Stimulated activated CD8-positive, alpha-beta memory T cell treated with anti-CD3 and anti-CD28 coated beads, Interleukin-4, amount 100 ng/mL, for 48 hours (primary cell): ENCODE measurements around the gene ZNF668.

ENCODE experiments used
- DNase-seq: peaks from one replicate; pipeline ENCODE4 v3.0.0-alpha.2; 2020

The ZNF668 gene

DNA sequence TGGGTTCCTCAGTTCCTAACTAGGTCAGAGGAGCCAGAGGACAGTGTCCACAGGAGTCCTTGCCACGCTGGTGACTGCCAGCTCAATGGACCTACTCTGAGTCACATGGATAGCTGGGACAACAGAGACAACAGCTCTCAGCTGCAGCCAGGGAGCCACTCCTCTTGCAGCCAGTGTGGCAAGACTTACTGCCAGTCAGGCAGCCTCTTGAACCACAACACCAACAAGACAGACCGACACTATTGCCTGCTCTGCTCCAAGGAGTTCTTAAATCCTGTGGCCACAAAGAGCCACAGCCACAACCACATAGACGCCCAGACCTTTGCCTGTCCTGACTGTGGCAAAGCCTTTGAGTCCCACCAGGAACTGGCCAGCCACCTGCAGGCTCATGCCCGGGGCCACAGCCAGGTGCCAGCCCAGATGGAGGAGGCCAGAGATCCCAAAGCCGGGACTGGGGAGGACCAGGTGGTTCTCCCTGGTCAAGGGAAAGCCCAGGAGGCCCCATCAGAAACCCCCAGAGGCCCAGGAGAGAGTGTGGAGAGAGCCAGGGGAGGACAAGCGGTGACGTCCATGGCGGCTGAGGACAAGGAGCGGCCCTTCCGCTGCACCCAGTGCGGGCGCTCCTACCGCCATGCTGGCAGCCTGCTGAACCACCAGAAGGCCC lies 6.8 kb upstream of the ZNF668 start:
- DNase-seq = no peak

DNA sequence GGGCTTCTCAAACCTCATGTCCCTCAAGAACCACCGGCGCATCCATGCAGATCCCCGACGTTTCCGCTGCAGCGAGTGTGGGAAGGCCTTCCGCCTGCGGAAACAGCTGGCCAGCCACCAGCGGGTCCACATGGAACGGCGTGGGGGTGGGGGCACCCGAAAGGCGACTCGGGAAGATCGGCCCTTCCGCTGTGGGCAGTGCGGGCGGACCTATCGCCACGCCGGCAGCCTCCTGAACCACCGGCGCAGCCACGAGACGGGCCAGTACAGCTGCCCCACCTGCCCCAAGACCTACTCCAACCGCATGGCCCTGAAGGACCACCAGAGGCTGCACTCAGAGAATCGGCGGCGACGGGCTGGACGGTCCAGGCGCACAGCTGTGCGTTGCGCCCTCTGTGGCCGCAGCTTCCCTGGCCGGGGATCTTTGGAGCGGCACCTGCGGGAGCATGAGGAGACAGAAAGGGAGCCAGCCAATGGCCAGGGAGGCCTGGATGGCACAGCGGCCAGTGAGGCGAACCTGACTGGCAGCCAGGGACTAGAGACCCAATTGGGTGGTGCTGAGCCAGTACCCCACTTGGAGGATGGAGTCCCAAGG lies 6.1 kb upstream of the ZNF668 start:
- no peak for DNase-seq

DNA sequence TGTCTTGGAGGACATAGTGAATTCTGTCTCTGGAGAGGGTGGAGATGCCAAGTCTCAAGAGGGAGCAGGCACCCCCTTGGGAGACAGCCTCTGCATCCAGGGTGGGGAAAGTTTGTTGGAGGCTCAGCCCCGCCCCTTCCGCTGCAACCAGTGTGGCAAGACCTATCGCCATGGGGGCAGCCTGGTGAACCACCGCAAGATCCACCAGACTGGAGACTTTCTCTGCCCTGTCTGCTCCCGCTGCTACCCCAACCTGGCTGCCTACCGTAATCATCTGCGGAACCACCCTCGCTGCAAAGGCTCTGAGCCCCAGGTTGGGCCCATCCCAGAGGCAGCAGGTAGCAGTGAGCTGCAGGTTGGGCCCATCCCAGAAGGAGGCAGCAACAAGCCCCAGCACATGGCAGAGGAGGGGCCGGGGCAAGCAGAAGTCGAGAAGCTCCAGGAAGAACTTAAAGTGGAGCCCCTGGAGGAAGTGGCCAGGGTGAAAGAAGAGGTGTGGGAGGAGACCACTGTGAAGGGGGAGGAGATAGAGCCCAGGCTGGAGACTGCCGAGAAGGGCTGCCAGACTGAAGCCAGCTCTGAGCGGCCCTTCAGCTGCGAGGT lies 5.4 kb upstream of the ZNF668 start:
- no peak for DNase-seq

DNA sequence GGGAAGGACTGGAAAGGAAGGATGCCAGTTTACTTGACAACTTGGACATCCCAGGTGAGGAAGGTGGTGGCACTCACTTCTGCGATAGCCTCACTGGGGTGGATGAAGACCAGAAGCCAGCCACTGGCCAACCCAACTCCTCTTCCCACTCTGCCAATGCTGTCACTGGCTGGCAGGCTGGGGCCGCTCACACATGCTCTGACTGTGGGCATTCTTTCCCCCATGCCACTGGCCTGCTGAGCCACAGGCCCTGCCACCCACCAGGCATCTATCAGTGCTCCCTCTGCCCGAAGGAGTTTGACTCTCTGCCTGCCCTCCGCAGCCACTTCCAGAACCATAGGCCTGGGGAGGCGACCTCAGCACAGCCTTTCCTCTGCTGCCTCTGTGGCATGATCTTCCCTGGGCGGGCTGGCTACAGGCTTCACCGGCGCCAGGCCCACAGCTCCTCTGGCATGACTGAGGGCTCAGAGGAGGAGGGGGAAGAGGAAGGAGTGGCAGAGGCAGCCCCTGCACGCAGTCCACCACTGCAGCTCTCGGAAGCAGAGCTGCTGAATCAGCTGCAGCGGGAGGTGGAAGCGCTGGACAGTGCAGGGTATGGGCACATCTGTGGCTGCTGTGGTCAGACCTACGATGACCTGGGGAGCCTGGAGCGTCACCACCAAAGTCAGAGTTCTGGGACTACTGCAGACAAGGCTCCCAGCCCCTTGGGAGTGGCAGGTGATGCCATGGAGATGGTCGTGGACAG lies 4.7 kb upstream of the ZNF668 start:
- no peak for DNase-seq

DNA sequence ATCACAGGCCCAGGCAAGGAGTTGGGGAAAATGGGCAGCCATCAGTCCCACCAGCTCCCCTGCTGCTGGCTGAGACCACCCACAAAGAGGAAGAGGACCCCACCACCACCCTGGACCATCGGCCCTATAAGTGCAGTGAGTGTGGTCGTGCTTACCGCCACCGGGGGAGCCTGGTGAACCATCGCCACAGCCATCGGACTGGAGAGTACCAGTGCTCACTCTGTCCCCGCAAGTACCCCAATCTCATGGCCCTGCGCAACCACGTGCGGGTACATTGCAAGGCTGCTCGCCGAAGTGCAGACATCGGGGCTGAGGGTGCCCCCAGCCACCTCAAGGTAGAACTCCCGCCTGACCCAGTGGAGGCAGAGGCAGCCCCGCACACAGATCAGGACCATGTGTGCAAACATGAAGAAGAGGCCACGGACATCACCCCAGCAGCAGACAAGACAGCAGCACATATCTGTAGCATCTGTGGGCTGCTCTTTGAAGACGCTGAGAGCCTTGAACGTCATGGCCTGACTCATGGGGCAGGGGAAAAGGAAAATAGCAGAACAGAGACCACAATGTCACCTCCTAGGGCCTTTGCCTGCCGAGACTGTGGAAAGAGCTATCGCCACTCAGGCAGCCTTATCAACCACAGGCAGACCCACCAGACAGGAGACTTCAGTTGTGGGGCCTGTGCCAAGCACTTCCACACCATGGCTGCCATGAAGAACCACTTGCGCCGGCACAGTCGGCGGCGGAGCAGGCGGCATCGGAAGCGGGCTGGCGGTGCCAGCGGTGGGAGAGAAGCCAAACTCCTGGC lies 3.8 kb upstream of the ZNF668 start:
- DNase-seq = no peak

DNA sequence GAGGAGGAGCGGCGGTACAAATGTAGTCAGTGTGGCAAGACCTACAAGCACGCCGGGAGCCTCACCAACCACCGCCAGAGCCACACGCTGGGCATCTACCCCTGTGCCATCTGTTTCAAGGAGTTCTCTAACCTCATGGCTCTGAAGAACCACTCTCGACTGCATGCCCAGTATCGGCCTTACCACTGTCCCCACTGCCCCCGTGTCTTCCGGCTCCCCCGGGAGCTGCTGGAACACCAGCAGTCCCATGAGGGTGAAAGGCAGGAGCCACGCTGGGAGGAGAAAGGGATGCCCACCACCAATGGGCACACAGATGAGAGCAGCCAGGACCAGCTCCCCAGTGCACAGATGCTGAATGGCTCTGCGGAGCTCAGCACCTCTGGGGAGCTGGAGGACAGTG lies 3.0 kb upstream of the ZNF668 start:
- no peak for DNase-seq

DNA sequence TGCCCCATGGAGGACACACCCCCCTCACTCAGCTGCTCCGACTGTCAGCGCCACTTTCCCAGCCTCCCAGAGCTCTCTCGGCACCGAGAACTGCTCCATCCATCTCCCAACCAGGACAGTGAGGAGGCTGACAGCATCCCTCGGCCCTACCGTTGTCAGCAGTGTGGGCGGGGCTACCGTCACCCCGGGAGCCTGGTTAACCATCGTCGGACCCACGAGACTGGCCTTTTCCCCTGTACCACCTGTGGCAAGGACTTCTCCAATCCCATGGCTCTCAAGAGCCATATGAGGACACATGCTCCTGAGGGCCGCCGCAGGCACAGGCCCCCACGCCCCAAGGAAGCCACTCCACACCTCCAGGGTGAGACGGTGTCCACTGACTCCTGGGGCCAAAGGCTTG lies 2.3 kb upstream of the ZNF668 start:
- DNase-seq = no peak

DNA sequence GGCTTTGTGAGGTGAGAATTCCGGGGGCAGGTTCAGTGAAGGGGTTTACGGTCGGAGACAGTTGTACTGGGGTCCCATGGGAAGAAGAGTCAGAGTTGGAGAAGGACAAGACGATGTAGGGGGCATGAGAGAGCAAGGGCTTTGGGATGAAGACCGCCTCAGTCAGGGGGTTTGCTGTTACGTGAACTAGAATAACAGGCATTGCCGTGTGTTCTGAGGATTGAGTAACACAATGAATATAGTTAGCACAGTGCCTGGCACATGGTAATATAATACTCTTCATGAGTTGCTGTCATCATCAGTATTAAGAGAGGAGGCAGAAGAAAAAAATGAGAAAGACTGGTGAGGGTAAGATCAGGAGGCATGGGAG lies 759 bp upstream of the ZNF668 start:
- DNase-seq = no peak

DNA sequence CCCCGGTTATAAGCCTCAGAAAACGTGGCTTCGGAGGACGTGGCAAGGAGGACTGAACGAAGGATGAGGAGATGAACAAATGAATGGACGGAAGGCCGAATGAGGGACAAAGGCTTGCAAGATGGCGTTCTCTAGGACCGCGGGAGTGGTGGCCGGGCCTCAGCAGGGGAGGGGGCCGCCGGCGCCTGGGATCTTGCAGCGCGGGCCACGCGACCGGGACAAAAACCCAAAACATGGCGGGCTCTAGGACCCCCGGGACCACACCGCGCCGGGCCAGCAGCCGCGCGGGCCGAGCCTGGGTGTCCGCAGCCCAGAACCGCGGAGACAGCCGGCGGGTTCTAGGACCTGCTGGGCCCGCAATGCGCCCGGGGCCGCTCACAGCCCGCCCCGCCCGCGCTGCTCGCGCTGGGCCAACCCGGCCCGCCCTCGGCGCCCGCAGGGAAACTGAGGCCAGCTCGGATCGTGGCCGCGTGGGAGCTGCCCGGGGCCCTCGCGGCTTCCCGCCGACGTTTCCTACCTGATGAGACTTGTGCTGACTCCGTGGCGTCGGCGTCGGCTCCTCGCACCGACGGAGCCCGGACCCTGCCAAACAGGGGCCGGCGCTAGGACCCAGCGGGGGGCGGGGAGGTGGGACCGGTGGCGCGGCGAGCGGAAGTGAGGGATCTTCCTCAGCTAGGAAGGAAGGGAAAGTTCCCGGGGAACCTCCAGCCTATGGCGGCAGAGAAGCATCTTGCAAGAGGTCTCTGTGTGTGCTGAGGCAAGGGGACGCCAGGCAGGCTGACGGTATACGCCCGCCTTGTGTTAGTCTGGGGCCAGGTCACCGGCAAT lies 684 bp downstream of the ZNF668 start:
- DNase-seq = peak; percentile 94

DNA sequence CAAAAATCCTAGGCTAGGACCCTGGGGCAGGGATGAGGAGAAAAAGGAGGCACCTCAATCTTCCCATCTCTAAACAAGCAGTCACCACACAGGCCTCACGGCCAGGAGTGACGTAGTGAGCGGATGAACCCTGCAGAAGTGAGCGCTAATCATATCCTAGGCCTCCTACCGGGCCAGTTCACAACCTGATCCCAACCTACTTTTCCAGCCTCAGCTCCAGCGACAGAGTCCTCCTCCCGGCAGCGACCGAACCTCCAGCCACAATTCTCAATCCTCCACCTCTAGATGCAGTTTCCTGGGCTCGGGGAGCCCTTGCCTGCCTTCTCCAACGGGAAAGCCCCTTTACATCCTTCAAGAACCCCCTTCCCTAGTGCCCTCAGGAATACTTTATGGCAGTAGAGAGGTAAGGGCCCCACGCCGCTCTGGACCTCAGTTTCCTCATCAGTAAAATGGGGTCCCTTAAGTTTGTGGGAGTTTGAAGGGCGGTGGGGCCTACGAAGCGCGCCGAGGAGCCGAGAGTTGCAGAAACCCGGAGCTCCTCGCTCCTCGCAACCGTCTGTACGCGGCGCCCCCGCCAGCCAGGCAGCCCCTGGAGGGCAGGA lies 1.4 kb downstream of the ZNF668 start:
- peak; percentile 57 for DNase-seq

DNA sequence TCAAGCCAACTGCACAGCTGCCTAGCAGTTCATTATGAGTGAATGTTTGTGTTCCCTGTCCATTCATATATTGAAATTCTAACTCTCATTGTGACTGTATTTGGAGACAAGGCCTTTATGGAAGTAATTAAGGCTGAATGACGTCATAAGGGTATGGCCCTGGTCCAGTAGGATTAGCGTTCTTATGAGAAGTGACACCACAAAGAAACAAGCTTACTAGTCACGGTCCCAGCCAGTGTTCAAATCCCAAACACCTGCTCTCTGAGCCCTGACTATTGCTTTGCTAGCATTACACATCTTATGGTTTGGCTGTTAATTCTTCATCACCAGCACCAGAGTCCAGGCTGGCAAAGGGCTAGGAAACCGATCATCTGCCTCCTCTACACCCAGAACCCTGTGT lies 2.2 kb downstream of the ZNF668 start:
- DNase-seq = no peak

DNA sequence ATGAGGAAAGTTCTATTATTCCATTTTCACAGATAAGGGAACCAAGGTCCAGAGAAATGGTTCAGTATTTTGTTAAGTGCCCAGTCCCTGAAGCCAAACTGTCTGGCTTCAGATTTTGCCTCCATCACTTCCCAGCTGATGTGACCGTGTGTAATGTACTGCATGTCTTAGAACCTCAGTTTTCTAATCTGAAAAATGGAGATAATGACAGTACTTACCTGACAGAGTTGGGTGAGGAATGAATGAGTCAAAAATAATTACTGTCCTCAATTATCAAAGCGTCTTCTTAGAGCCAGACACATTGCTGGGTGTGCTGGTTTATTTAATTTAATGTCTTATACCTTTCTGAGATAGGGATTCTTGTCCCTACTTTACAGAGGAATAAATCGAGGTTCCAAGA lies 6.7 kb downstream of the ZNF668 start:
- DNase-seq = no peak

DNA sequence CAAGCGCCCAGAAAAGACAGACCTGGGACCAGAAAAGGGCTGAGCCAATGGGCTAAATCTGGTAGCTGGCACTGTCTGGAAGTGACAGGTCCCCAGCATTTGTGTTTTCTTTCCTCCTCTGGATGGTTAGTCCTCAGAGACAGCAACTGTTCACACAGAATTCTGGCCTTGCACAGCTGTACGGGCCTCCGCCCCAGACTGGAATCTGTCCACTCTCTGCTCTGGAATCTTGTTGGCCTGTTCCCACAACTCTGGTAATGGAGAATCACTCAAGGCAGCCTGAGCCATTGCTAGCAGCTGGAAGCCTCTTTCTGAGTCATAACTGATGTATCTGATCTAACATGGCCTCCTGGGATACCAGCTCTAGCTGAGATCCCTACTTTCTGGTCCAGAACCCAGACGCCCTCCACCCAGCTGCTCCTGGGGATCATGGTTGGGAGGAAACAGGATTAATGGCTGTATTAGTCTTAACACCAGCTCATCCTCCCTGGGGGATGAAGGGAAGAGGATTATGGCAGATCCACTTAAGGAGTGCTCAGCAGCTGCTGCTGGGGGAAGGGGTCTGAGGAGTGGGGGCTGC lies 9.1 kb downstream of the ZNF668 start:
- DNase-seq = no peak

DNA sequence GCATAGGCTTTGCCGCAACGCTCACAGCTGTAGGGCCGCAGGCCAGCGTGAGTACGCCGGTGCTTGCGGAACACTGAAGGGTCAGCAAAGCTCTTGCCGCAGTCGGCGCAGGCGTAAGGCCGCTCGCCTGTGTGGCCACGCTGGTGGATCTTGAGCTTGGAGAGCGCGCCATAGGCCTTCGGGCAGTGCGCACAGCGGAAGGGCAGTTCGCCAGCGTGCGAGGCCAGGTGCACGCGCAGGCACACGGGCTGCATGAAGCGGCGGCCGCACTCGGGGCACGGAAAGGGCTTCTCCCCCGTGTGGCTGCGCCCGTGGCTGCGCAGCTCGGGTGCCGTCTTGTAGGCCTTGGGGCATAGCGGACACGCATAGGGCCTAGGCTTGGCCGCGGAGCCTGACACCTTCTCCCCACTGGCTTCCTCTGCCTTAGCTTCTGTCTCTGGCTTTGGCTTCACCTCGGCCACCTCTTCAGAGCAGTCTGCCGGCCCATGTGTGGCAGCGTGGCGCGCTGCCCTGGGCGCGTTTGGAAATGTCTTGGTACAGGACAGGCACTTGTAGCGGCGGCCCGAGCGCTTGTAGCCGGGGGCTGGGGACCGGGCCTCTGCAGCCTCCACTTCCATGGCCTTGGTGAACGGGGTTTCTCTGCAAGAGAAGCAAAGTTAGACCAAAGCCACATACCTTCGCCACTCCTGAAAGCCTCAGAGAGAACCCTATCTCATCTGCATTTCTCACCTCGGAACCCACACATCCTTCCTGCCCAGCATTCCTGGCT lies 10.0 kb downstream of the ZNF668 start:
- no peak for DNase-seq

DNA sequence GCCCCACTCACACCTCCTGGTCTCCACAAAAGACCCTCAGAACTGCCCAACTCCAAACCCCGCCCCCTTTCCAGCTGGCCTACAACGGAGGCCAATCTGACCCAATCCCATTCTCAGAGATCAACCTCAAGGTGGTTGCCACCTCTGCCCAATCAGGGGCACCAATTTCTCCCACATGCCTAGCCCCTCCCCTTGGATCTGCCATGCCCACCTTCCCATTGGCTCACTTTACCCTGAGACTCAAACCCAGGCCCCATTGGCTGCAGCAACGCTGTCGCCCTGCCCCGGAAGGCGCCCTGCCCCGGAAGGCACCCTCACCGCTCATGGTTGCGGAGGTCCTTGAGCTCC lies 10.6 kb downstream of the ZNF668 start:
- DNase-seq = no peak

DNA sequence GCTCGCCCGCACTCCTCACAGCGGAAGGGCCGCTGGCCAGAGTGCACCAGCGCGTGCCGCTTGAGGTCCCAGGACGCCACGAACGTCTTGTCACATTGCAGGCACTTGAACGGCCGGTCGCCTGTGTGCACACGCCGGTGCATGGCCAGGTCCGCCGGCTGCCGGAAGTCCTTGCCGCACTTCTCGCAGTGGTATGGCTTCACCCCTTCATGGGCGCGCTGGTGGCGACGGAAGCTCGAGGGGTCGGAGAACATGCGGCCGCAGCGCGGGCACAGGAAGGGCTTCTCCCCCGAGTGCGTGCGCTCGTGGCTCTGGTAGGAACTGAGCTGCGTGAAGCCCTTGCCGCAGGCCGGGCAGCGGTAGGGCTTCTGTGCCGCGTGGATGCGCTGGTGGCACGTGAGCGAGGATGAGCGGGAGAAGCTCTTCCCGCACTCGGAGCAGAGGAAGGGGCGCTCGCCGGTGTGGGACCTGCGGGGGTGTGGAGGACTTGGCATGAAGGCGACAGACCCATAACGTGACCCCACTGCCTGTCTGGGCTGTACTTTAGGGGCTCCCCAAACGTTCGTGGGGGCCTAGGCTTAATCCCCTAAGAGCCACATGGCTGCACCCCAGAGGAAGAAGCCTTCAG lies 12.1 kb downstream of the ZNF668 start:
- no peak for DNase-seq

DNA sequence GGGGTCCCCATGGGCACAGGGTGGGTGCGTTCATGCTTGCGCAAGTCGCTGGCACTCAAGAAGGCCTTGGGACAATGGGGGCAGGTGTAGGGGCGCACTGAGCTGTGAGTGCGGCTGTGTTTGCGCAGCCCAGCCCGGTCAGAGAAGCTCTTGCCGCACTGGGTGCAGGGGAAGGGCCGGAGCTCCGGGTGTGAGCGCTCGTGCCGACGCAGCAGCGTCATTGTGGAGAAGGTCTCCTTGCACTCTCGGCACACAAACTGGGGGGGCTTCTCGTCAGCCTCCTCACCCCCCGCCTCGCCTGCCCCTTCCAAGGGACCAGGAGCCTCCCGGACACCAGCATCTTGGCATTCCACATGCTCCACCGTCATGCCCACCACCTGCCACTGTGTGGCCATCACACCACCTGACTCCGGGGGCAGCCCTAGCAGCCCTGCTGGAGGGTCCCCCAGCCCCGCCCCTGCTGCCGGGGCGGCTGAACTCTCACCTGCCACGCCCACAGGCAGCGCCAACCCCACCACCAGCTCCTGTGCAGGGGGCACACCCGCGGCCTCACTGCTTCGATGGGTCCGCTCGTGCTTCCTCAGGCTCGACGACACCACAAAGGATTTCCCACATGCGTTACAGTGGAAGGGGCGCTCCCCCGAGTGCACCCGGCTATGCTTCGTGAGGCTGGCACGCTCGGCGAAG lies 12.8 kb downstream of the ZNF668 start:
- DNase-seq = no peak

DNA sequence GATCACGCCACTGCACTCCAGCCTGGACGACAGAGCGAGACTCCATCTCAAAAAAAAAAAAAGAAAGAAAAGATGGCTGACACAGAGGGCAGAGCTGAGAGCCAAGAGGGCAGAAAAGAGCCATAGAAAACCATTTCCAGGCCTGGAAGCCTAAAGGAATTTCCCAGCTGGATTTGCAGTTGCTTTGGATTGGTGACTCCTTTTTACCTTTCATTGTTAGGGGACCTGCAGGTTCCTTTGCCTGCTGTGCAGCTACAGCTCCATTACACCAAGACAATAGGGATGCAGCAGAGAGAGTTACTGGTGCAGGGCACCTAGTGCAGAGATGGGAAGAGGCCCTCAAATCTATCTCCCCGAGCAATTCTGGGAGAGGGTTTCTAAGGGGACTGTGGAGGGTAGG lies 18.4 kb downstream of the ZNF668 start:
- DNase-seq = no peak

DNA sequence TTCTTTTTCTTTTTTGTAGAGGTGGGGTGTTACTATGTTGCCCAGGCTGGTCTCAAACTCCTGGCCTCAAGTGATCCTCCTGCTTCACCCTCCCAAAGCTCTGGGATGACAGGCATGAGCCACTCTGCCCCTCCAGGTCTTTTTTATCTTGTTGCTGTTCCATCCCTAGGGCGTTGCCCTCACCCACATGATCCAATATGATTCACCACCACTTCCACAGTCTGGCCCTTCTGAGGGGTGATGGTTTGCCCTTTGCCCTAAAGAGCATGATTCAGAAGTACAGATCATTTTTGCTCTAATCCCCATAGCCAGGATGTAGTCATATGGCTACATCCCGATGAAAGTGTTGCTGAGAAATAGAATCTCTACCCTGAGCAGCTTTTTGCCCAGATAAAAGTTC lies 21.9 kb downstream of the ZNF668 start:
- peak; percentile 37 for DNase-seq
